Aorta (tissue), 5 donors: ENCODE results near the gene RALGAPA2. TPM values are rescaled to one million over a fixed set of nuclear protein-coding genes. Genes with fewer than 3 reads are reported as not detected.

Source experiments
- ATAC-seq: fragments of 200-7000 bp; cut with Tn5 transposase; one replicate; pipeline ENCODE4 v1.9.1; 2022; ENCODE audit warnings: moderate library complexity; ENCODE audit not compliant: low FRiP score
- DNase-seq, 2 donors: peaks; one replicate each; pipeline ENCODE4 v3.0.0-alpha.2; 2020
- H3K27ac ChIP-seq, 2 donors: one replicate each; pipeline ENCODE4 v1.5.1; 2013; ENCODE audit warnings: low read length in 2 of 2, mild to moderate bottlenecking in 2 of 2, moderate library complexity in 2 of 2, control low read depth in 1 of 2, inconsistent platforms in 1 of 2, low read depth in 1 of 2
- H3K27me3 ChIP-seq, 2 donors: one replicate each; pipeline ENCODE4 v1.6.1; 2013; ENCODE audit warnings: control low read depth in 1 of 2, low read length in 1 of 2, mild to moderate bottlenecking in 1 of 2, moderate library complexity in 1 of 2; ENCODE audit not compliant: insufficient read depth in 2 of 2, control insufficient read depth in 1 of 2
- H3K36me3 ChIP-seq, 2 donors: one replicate each; pipeline ENCODE4 v1.6.1; 2013; ENCODE audit warnings: control low read depth in 1 of 2, low read length in 1 of 2, mild to moderate bottlenecking in 1 of 2; ENCODE audit not compliant: insufficient read depth in 2 of 2, control insufficient read depth in 1 of 2
- H3K4me1 ChIP-seq, 2 donors: one replicate each; pipeline ENCODE4 v1.6.1; 2013; ENCODE audit warnings: low read length in 2 of 2, control low read depth in 1 of 2, mild to moderate bottlenecking in 1 of 2, moderate library complexity in 1 of 2; ENCODE audit not compliant: insufficient read depth in 2 of 2, control insufficient read depth in 1 of 2
- H3K4me3 ChIP-seq, 2 donors: one replicate each; pipeline ENCODE4 v1.5.1; 2013; ENCODE audit warnings: low read length in 2 of 2, control low read depth in 1 of 2, mild to moderate bottlenecking in 1 of 2
- H3K9me3 ChIP-seq: one replicate; pipeline ENCODE4 v1.6.1; 2013; ENCODE audit warnings: mild to moderate bottlenecking, low read length; ENCODE audit not compliant: control insufficient read depth
- WGBS, 2 donors: extraction: QIAGEN DNeasy Blood & Tissue Kit; methylation state at CpG; one replicate each; pipeline ENCODE4 v1.1.7; 2013; 5-methylcytosine and 5-hydroxymethylcytosine counted together
- intact Hi-C, 2 donors: fragments of 100-400 bp; cut with DNase I; formaldehyde crosslinking; loops; one replicate each; pipeline versions ENCODE4 v1.14.2 to v1.15.0; 2022
- polyA plus RNA-seq, 2 donors: library from polyadenylated mRNA; stranded (reverse); fragments of 200-250 nt; gene quantifications; one replicate each; pipeline ENCODE4 v1.2.3, GENCODE V29; 2013
- total RNA-seq, 2 donors: library from RNA; stranded (reverse); fragmentation: NEBNext Ultra II Directional; extraction: Animal tissue kit (Norgen Biotek cat#: 25700); gene quantifications; one replicate each; pipeline ENCODE4 v1.2.1, GENCODE V29; 2021
- donor health status: healthy with polysubstance abuse.
- donor health status: Bipolar disorder and iron deficiency.
- donor health status: DM: no; HTN: no; CAD: no.
- donor health status: DM: no; HTN: no; CAD: no.
- donor health status: DM: yes; HTN: yes; CAD: no.

Gene RALGAPA2
- total and polyA plus RNA-seq, 4 donors = 2.2 to 62.3 (median 19.2) TPM

DNA sequence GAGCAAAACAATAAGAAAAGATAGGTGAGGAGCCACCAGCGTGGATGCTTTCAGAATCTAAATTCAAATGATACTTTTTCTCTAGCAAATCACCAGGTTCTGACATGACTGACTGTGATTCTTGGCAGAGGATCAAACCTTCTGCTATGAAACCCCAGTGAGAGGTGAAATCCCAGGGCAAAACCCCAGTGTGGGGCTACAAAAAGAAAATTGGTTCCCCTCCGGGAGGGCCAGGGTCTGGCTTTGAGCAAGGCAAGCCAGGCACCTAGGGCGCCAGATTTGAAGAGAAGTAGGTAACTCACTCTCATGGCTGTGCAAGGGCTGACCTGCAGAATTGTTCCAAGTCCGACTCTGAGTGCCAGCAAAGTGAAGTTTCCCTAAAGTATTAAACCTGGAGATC, 20.2 kb upstream of the RALGAPA2 start:
- intact Hi-C loops = no loop called here
- Histone ChIP-seq H3K27ac (no peak overlapping the region), H3K27me3 (no peaks in the 10 kb centered on the region), H3K9me3 (no peaks in the 10 kb centered on the region), H3K36me3 (no peaks in the 10 kb centered on the region), H3K4me3 (no peak overlapping the region), H3K4me1 (no peaks in the 10 kb centered on the region)
- no peak for DNase-seq
- no peak for ATAC-seq
- WGBS, 2 donors = 81 to 83% methylated on average over 4 of the region's 4 CpGs

DNA sequence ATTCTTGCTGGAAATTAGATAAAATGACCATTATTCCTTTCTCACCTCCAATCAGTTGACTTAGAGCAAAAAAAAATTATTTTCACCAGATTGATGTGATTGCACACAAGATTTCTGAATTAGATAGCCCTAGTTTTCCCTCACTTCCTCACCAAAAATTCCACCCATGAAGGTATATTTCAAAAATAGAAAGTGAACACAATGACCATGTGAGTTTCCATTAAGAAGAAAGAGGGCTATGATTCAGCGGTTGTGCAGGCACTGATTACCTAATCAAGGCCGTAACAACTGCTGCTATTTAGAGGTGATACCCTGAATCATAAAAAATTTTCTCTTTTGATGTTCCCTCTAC, 19.5 kb upstream of the RALGAPA2 start:
- peak; percentile 66 for ATAC-seq
- Histone ChIP-seq H3K27ac (no peak overlapping the region), H3K4me1 (no peaks in the 10 kb centered on the region), H3K4me3 (no peak overlapping the region), H3K36me3 (no peaks in the 10 kb centered on the region), H3K9me3 (no peaks in the 10 kb centered on the region), H3K27me3 (no peaks in the 10 kb centered on the region)
- WGBS, 2 donors = 12 to 23% methylated on average over 2 of the region's 2 CpGs
- DNase-seq = no peak
- intact Hi-C loops = no loop called here

GRCh38 chr20:20731000-20731944, 18.8 kb upstream of the RALGAPA2 start:
- peak; percentile 73 for ATAC-seq

GRCh38 chr20:20729563-20729962, 17.1 kb upstream of the RALGAPA2 start:
- intact Hi-C loops = no loop called here
- Histone ChIP-seq H3K36me3 (no peaks in the 10 kb centered on the region), H3K27ac (no peak overlapping the region), H3K9me3 (no peaks in the 10 kb centered on the region), H3K27me3 (no peaks in the 10 kb centered on the region), H3K4me1 (no peaks in the 10 kb centered on the region), H3K4me3 (no peak overlapping the region)
- ATAC-seq (no peak), DNase-seq (no peak)
- 93 to 96% methylated on average over 3 of the region's 3 CpGs for WGBS, 2 donors

More at GRCh38 chr20:20731000-20731944, 18.8 kb upstream of the RALGAPA2 start:
- H3K27ac ChIP-seq = peak overlapping the region in 1 of 2 donors; percentile 58
- no peaks in the 10 kb centered on the region for H3K4me1 ChIP-seq
- 51 to 52% methylated on average over 11 of the region's 11 CpGs for WGBS, 2 donors
- no peak overlapping the region for H3K4me3 ChIP-seq
- no peaks in the 10 kb centered on the region for H3K36me3 ChIP-seq
- H3K9me3 ChIP-seq = no peaks in the 10 kb centered on the region
- intact Hi-C loops = no loop called here
- DNase-seq = no peak
- no peaks in the 10 kb centered on the region for H3K27me3 ChIP-seq

DNA sequence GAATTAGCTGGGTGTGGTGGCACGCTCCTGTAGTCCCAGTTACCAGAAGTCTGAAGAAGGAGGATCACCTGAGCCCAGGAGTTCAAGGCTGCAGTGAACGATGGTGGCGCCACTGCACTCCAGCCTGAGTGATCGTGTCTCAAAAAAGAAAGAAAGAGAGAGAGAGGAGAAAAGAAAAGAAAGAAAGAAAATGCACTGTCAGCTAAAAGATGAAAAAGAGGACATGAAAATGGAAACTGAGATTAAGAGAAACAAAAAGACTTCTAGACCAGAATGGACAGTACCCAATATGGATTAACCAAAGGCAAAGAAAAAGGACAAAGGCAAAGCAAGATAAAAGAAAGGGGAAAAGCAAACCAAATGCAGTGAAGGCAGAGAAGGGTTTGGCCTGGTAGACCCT, 9.0 kb upstream of the RALGAPA2 start:
- no peak for ATAC-seq
- 87 to 92% methylated on average over 4 of the region's 4 CpGs for WGBS, 2 donors

GRCh38 chr20:20720158-20720557, 7.7 kb upstream of the RALGAPA2 start:
- Histone ChIP-seq H3K36me3 (no peaks in the 10 kb centered on the region), H3K27me3 (no peaks in the 10 kb centered on the region), H3K9me3 (no peaks in the 10 kb centered on the region), H3K4me3 (no peak overlapping the region), H3K4me1 (no peaks in the 10 kb centered on the region), H3K27ac (no peak overlapping the region)
- no peak for ATAC-seq
- 95 to 97% methylated on average over 1 of the region's 1 CpG for WGBS, 2 donors
- no peak for DNase-seq
- intact Hi-C loops = no loop called here

More for the DNA sequence above, 9.0 kb upstream of the RALGAPA2 start:
- no peaks in the 10 kb centered on the region for H3K27me3 ChIP-seq
- no peak overlapping the region for H3K4me3 ChIP-seq
- H3K36me3 ChIP-seq = no peaks in the 10 kb centered on the region
- H3K4me1 ChIP-seq = no peaks in the 10 kb centered on the region
- DNase-seq = no peak
- intact Hi-C loops = no loop called here
- no peak overlapping the region for H3K27ac ChIP-seq
- H3K9me3 ChIP-seq = no peaks in the 10 kb centered on the region

GRCh38 chr20:20719411-20719810, 7.0 kb upstream of the RALGAPA2 start:
- Histone ChIP-seq H3K36me3 (no peaks in the 10 kb centered on the region), H3K4me1 (no peaks in the 10 kb centered on the region), H3K27ac (no peak overlapping the region), H3K27me3 (no peaks in the 10 kb centered on the region), H3K9me3 (no peaks in the 10 kb centered on the region), H3K4me3 (no peak overlapping the region)
- intact Hi-C loops = loop anchor here in 1 of 2 donors (10.0 kb wide), 1 partner anchor 405 kb away; the partner anchor contains the start of gene KIZ
- DNase-seq = no peak
- no peak for ATAC-seq

DNA sequence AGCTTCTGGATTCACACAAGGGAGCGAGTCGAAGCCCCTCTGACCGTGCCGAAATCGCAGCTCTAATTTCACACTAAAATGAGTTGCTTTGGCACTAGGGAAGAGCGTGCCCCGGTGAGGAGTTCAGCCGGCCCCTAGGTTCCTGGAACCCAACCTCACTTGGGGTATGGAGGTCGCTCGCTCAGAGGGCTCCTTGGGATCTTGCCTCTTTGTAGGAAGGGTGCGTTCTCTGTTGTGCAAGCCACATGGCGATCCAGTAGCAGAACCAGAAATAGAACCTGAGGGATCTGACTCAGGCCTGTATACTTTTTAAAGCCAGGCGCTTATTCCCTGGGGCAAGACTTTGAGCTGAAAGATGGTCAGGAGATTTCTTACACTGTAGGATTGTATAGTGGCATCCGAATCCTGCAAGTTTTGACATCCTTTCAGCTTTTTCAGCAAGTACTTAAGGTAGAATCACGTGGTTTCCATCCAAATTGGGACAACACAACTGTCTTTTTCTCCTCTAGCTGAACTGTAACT, 861 bp upstream of the RALGAPA2 start:
- Histone ChIP-seq H3K4me1 (peaks cover 0 to 5% of the 10 kb centered on the region in 2 donors), H3K27ac (peak overlapping the region in 1 of 2 donors; percentile 21), H3K4me3 (peak overlapping the region in 1 of 2 donors; percentile 40), H3K36me3 (no peaks in the 10 kb centered on the region), H3K9me3 (no peaks in the 10 kb centered on the region), H3K27me3 (no peaks in the 10 kb centered on the region)
- intact Hi-C loops = loop anchor here (5.0 to 10.0 kb wide), 2 partner anchors 411 to 414 kb away; partner anchors contain the start of gene KIZ (in 2 of the 2)
- 43 to 44% methylated on average over 15 of the region's 15 CpGs for WGBS, 2 donors
- DNase-seq (peak; percentile 48 to 76), ATAC-seq (peak; percentile 13)
